Central memory CD8-positive, alpha-beta T cell (primary cell): ENCODE data around the gene ING3.

Experiments used
- ATAC-seq: fragments of 150-1000 bp; cut with Tn5 transposase; replicated peaks from 2 replicates; pipeline ENCODE4 v1.10.0; 2022; ENCODE audit warnings: mild to moderate bottlenecking, moderate FRiP score, moderate number of reproducible peaks; ENCODE audit not compliant: poor library complexity, severe bottlenecking; ENCODE audit errors: extremely low read depth
- DNase-seq, 2 donors: peaks; one replicate each; pipeline ENCODE4 v3.0.0; 2021; ENCODE audit warnings: low spot score in 2 of 2
- H3K27ac Mint-ChIP-seq: one replicate; pipeline ENCODE4 v1.8.0; 2022; ENCODE audit warnings: low read depth, mild to moderate bottlenecking, moderate library complexity, mixed read lengths
- H3K27me3 Mint-ChIP-seq: one replicate; pipeline ENCODE4 v1.8.0; 2022; ENCODE audit warnings: mixed read lengths
- H3K36me3 Mint-ChIP-seq: one replicate; pipeline ENCODE4 v1.8.0; 2022; ENCODE audit warnings: mild to moderate bottlenecking, moderate library complexity, mixed read lengths; ENCODE audit not compliant: insufficient read depth
- H3K4me1 Mint-ChIP-seq: one replicate; pipeline ENCODE4 v1.8.0; 2022; ENCODE audit warnings: mixed read lengths
- H3K4me3 Mint-ChIP-seq: one replicate; pipeline ENCODE4 v1.8.0; 2022; ENCODE audit warnings: mild to moderate bottlenecking, moderate library complexity, mixed read lengths
- H3K9me3 Mint-ChIP-seq: one replicate; pipeline ENCODE4 v1.8.0; 2022; ENCODE audit warnings: mixed read lengths

Gene ING3

DNA sequence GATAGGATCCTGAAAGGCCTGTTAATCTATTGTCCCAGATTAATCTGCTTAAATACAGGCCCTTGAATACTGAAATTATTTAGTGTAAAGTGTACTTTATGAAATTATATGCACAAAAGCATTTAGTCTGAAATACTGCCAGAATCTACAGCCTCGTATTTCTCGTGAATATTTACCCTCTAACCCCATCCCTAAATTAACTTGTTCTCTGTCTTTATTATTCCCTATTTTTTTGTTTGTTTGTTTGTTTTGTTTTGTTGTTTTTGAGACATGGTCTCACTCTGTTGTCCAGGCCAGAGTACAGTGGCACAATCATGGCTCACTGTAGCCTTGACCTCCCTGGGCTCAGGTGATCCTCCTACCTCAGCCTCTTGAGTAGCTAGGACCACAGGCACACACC, 35.3 kb downstream of the ING3 start:
- Mint-ChIP-seq H3K36me3 (no peaks in the 10 kb centered on the region), H3K4me1 (peaks cover 19% of the 10 kb centered on the region), H3K27me3 (peaks cover 68% of the 10 kb centered on the region), H3K9me3 (no peaks in the 10 kb centered on the region), H3K27ac (no peak overlapping the region), H3K4me3 (no peak overlapping the region)
- ATAC-seq (no peak), DNase-seq (no peak)

GRCh38 chr7:120986650-120987049, 36.1 kb downstream of the ING3 start:
- Mint-ChIP-seq H3K4me3 (no peak overlapping the region), H3K9me3 (no peaks in the 10 kb centered on the region), H3K27me3 (peaks cover 76% of the 10 kb centered on the region), H3K36me3 (no peaks in the 10 kb centered on the region), H3K27ac (no peak overlapping the region), H3K4me1 (peaks cover 19% of the 10 kb centered on the region)
- no peak for DNase-seq
- ATAC-seq, result no peak

DNA sequence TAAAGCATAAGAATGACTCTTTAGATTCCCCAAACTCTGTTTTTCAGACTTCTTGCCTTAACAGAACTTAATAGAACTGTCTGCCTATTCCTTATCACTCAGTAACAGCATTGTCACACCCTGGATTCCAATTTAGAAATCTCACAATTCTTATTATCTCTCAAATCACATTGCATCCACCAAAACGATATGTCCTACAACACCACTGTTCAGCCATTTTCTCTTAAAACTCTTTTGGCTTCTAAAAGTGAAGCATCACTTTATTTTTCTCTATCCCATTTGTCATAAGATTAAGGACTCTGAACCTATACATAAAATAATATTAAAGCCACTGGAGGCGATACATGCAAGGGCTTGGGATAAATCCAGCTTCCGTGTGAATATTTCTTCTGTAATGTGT, 36.7 kb downstream of the ING3 start:
- H3K27ac Mint-ChIP-seq, result no peak overlapping the region
- no peak for DNase-seq
- no peak for ATAC-seq
- no peaks in the 10 kb centered on the region for H3K9me3 Mint-ChIP-seq
- no peaks in the 10 kb centered on the region for H3K36me3 Mint-ChIP-seq
- H3K27me3 Mint-ChIP-seq, result peaks cover 83% of the 10 kb centered on the region
- H3K4me1 Mint-ChIP-seq, result peaks cover 19% of the 10 kb centered on the region
- no peak overlapping the region for H3K4me3 Mint-ChIP-seq

GRCh38 chr7:120987683-120988590, 37.4 kb downstream of the ING3 start:
- Mint-ChIP-seq H3K27ac (no peak overlapping the region), H3K4me3 (peak overlapping the region; percentile 59), H3K27me3 (peaks cover 87% of the 10 kb centered on the region), H3K36me3 (no peaks in the 10 kb centered on the region), H3K9me3 (no peaks in the 10 kb centered on the region), H3K4me1 (peaks cover 19% of the 10 kb centered on the region)
- ATAC-seq, result peak; percentile 95
- DNase-seq, result peak; percentile 71

DNA sequence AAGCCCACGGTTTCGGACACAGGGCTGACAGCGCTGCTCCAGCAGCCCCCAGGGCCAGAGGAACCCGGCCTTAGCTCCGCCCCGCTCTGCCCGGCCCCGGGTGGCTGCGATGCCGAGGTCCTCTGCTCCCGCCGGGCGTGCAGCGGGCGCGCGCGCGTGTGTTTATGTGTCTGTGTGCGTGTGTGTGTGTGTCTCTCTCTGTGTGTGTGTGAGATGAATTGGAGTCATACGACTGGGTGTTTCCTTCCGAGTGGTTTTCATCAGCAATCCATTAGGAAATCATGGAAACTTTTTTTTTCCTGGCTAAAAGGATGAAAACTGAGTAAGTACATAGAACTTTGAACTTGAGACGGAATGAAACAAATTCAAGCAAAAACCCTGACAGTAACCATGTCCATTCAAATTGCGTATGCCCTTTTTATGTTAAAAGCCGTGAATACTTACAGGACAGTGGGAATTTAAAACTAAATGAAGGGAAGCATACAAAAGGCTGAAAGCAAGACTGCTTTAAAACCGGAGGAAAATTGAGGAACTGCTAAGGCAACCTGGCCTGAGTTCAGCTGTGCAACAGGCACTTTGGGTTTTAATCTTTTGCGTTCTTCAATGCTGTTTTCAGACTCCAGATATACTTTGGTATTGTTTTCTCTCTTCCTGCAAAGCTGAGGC, 38.1 kb downstream of the ING3 start, which contains the start of gene CPED1:
TSS of gene CPED1 (plus strand) at position 121 of the 666 bp plus-strand sequence. CDS start 911 bp downstream, outside the sequence.
- Mint-ChIP-seq H3K27me3 (peaks cover 90% of the 10 kb centered on the region), H3K4me1 (peaks cover 19% of the 10 kb centered on the region), H3K9me3 (no peaks in the 10 kb centered on the region), H3K36me3 (no peaks in the 10 kb centered on the region), H3K4me3 (peak within 1 kb of the TSS; percentile 59), H3K27ac (no peak within 1 kb of the TSS)
- peak; percentile 45 for ATAC-seq
- no peak for DNase-seq

DNA sequence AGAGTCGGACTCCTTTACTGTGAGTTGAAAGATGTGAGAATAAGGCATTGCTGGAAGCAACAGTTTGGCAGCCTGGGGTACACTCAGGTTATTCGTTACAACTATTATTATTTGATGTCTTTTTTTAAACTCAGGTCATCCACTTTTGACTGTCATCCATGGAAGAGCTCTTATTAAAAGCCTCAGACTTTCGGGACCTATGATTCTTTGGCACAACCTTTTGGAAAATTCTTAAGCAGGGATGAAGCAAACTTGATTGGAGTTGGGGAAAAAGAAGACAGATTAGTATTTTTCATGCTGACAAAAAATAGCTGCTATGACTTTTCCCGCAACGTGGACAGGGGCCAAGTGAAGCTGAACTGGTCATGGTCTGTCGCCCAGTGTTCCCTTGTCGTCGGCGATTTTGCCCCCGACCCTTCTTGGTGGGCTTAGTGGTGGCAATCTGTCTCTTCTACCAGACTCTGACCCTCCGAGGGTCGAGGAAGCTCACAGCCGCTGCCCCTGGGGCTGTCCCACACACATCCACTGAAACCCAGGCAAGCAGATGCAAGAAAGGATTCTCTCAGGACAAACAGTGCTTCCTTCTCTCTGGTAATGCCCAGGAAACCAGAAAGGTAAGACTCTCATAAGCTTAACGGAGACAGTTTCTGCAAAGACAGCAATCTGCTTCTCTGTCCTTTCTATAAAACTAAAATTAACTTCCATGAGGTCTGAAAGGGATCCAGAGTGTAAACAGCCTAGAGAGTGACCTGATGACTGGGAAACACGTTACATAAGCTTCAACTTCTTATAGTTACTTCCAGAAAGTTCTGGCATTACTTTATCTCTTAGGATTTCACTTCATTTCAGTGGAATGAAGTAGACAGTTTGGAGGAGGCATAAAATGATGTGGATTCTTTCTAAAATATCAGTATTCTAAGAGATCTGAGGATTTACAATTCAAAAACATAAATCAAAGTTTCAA, 39.0 kb downstream of the ING3 start:
- ATAC-seq, result no peak
- Mint-ChIP-seq H3K9me3 (no peaks in the 10 kb centered on the region), H3K4me1 (peaks cover 19% of the 10 kb centered on the region), H3K4me3 (peak overlapping the region; percentile 59), H3K27ac (no peak overlapping the region), H3K27me3 (peaks cover 92% of the 10 kb centered on the region), H3K36me3 (no peaks in the 10 kb centered on the region)
- DNase-seq, result no peak

DNA sequence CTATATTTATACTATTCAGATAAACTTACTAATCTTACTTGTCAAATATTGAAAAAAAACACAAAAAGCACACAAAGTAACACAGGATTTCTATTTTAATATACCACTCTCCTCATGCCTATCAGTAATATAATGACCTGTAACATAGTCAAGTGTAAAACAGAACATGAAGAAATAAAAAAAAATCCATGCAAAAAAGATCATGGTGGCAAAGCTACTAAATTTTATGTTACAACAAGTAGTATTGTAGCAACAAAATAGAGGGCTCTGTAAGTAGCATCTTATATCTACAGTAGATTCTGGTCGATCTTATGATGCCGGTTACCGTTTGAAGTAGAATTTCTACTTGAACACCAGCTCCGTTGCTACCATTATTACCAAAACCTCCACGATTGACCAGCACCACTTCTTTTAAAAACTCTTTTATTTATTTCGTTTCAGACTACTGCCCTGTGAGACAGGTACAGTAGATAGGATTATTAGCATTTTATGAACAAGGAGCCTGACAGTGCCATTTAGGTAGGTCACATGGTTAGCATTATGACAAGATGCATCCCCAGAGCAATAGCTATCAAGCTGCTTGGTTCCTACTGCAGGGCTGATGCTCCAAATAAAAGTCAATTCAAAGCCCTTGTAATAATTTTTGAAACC, 40.0 kb downstream of the ING3 start:
- DNase-seq (no peak), ATAC-seq (no peak)
- Mint-ChIP-seq H3K4me1 (peaks cover 19% of the 10 kb centered on the region), H3K9me3 (no peaks in the 10 kb centered on the region), H3K27me3 (peaks cover 92% of the 10 kb centered on the region), H3K27ac (no peak overlapping the region), H3K4me3 (no peak overlapping the region), H3K36me3 (no peaks in the 10 kb centered on the region)

GRCh38 chr7:120991161-120991560, 40.6 kb downstream of the ING3 start:
- Mint-ChIP-seq H3K27me3 (peaks cover 92% of the 10 kb centered on the region), H3K36me3 (no peaks in the 10 kb centered on the region), H3K27ac (no peak overlapping the region), H3K4me1 (peaks cover 24% of the 10 kb centered on the region), H3K9me3 (no peaks in the 10 kb centered on the region), H3K4me3 (no peak overlapping the region)
- ATAC-seq (no peak), DNase-seq (no peak)

GRCh38 chr7:120991581-120991980, 41.0 kb downstream of the ING3 start:
- H3K27me3 Mint-ChIP-seq, result peaks cover 92% of the 10 kb centered on the region
- no peak overlapping the region for H3K27ac Mint-ChIP-seq
- ATAC-seq, result no peak

DNA sequence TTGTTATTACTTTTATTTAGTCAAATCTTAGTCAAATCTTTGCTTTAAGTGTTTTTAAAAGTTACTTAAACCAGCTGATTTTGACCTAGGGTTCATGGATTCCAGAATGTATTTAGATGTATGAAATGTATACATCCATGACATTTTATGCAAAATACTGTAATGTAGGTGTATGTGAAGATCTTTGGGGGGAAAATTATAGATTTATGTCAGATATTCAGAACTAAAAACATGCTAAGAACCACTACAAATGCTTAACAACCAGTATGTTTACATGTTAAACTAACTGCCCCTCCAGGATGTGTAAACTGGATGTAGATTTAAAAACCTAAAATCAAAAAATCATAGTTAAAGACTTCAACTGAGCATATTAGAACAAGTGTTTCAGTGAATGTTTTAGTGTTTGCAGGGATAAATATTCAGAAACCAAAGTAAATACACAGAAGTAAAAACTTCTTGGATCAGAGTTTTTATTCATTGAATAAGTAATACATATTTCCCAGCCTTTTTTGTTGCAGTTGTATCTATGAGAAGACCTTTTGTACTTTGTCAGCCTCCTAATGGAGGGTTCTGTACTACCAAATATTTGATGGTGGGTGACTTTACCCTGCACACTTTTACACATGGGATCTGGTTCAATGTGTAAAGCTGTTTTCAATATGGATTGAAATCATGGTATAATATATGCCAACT, 41.8 kb downstream of the ING3 start:
- H3K27me3 Mint-ChIP-seq, result peaks cover 91% of the 10 kb centered on the region
- peaks cover 32% of the 10 kb centered on the region for H3K4me1 Mint-ChIP-seq

More at GRCh38 chr7:120991581-120991980, 41.0 kb downstream of the ING3 start:
- H3K9me3 Mint-ChIP-seq, result no peaks in the 10 kb centered on the region
- DNase-seq, result no peak
- no peak overlapping the region for H3K4me3 Mint-ChIP-seq
- H3K36me3 Mint-ChIP-seq, result no peaks in the 10 kb centered on the region
- peaks cover 28% of the 10 kb centered on the region for H3K4me1 Mint-ChIP-seq

GRCh38 chr7:120992965-120993494, 42.5 kb downstream of the ING3 start:
- H3K9me3 Mint-ChIP-seq, result no peaks in the 10 kb centered on the region
- H3K36me3 Mint-ChIP-seq, result no peaks in the 10 kb centered on the region
- peaks cover 85% of the 10 kb centered on the region for H3K27me3 Mint-ChIP-seq

More for the DNA sequence above, 41.8 kb downstream of the ING3 start:
- no peak overlapping the region for H3K27ac Mint-ChIP-seq
- no peak overlapping the region for H3K4me3 Mint-ChIP-seq
- H3K9me3 Mint-ChIP-seq, result no peaks in the 10 kb centered on the region
- ATAC-seq (no peak), DNase-seq (no peak)
- H3K36me3 Mint-ChIP-seq, result no peaks in the 10 kb centered on the region

More at GRCh38 chr7:120992965-120993494, 42.5 kb downstream of the ING3 start:
- Mint-ChIP-seq H3K4me3 (no peak overlapping the region), H3K4me1 (peaks cover 27% of the 10 kb centered on the region), H3K27ac (no peak overlapping the region)
- DNase-seq, result no peak
- ATAC-seq, result no peak
